Astrocyte of the cerebellum (primary cell): ENCODE measurements around the gene GABARAP.
A peak's percentile ranks its signal among the peaks of the same experiment; 100 is the strongest.

Source experiments
- DNase-seq: peaks from one replicate; pipeline ENCODE4 v3.0.0-alpha.2; 2011; ENCODE audit warnings: low read depth
- H3K4me3 ChIP-seq: 2 replicates; pipeline ENCODE4 v1.5.1; 2011; ENCODE audit warnings: mild to moderate bottlenecking, low read depth, low read length, moderate library complexity
- CTCF ChIP-seq: IDR thresholded peaks from 2 replicates; pipeline ENCODE4 v1.5.1; 2012; ENCODE audit warnings: low read length, low read depth, moderate library complexity, mild to moderate bottlenecking; ENCODE audit errors: missing control alignments
- in situ Hi-C: cut with HindIII; loops from 2 replicates; pipeline ENCODE4 v1.10.0; 2017; ENCODE audit warnings: low sequenced_read_pairs

The GABARAP gene

GRCh38 chr17:7279448-7279847 is 37.2 kb upstream of the GABARAP start:
- in situ Hi-C loops: no loop called here
- TF ChIP-seq CTCF: no peak
- no peak overlapping the region for H3K4me3 ChIP-seq
- DNase-seq: no peak

- DNase-seq: no peak
- in situ Hi-C loops: no loop called here
- H3K4me3 ChIP-seq: no peak overlapping the region
- no peak for TF ChIP-seq CTCF
These were observed 24.5 kb upstream of the GABARAP start for GRCh38 chr17:7266784-7267183.

- in situ Hi-C loops: no loop called here
- H3K4me3 ChIP-seq: no peak overlapping the region
- no peak for DNase-seq
- no peak for TF ChIP-seq CTCF
These were observed 21.5 kb upstream of the GABARAP start for GRCh38 chr17:7263801-7264078.

GRCh38 chr17:7262935-7263800 is 20.9 kb upstream of the GABARAP start:
- in situ Hi-C loops: no loop called here
- no peak overlapping the region for H3K4me3 ChIP-seq
- TF ChIP-seq CTCF: no peak
- DNase-seq: no peak

- H3K4me3 ChIP-seq: peak within 1 kb of the TSS; percentile 27
- TF ChIP-seq CTCF: no peak
- no peak for DNase-seq
- in situ Hi-C loops: no loop called here
These were observed 20.1 kb upstream of the GABARAP start, which contains the start of gene CLDN7 for GRCh38 chr17:7262192-7262934. Gene CLDN7, minus strand, starts transcription at chr17:7262478. Its CDS starts 435 bp downstream, at chr17:7262043.

- no peak for DNase-seq
- in situ Hi-C loops: no loop called here
- H3K4me3 ChIP-seq: peak overlapping the region; percentile 27
- TF ChIP-seq CTCF: no peak
These were observed 19.3 kb upstream of the GABARAP start for GRCh38 chr17:7261379-7262191.
